Measurements from ENCODE around the gene OCIAD1. TPM values are rescaled to one million over a fixed set of nuclear protein-coding genes. Genes with fewer than 3 reads are reported as not detected.
"Not testable (repeated sequence)": the region's sequence is repeated elsewhere in the genome, so short reads cannot be mapped to it uniquely, and the experiment has no call there.

The OCIAD1 gene
- total RNA-seq, 4 donors from 2014 or later = 73.7 to 95.8 (median 78.9) TPM

DNA sequence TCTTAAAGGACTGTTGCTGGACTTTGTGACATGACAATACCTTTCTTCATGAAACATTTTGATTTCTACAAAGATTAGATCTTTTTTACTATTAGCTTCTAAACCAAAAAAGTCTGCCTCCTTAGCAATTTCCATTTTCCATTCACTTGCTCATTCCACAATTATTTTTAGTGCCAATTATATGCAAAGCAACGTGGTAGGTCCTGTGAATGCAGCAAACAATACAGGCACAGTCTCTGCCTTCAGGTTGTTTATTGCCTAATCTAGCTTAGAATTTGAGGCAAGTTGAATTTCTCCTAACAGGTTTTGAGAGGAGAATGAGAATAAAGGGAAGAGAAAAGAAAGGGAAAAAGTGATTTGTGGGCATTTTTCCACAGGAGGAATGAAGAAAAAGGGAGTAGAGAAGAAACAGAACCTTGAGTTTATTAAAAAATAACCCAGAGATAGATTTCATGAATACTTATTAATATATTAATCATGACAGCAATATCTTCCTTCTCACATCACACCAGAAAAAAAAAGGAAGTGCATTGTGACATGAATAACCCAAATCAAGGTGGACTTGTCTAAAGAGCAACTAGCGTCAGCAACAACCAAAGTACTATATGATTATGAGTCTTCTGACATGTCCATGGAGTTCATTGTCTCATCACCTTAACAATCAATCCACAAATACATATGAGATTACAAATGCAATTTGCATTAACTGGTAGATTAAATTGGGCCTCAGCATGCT lies 34.5 kb upstream of the OCIAD1 start:
- WGBS = 89% methylated on average over 2 of the region's 2 CpGs
- peaks cover 0 to 13% (median 10%) of the 10 kb centered on the region in 4 donors for H3K4me1 ChIP-seq
- no peaks in the 10 kb centered on the region for H3K9me3 ChIP-seq
- no peak for DNase-seq (ENCODE audit: extremely low spot score)
- intact Hi-C loops (cut with DNase I) = no loop called here
- no peaks in the 10 kb centered on the region for H3K27me3 ChIP-seq
- no peak overlapping the region for H3K27ac ChIP-seq (replicated peaks in 1 of 4)
- H3K36me3 ChIP-seq = no peaks in the 10 kb centered on the region
- TF ChIP-seq, protein P1, sequence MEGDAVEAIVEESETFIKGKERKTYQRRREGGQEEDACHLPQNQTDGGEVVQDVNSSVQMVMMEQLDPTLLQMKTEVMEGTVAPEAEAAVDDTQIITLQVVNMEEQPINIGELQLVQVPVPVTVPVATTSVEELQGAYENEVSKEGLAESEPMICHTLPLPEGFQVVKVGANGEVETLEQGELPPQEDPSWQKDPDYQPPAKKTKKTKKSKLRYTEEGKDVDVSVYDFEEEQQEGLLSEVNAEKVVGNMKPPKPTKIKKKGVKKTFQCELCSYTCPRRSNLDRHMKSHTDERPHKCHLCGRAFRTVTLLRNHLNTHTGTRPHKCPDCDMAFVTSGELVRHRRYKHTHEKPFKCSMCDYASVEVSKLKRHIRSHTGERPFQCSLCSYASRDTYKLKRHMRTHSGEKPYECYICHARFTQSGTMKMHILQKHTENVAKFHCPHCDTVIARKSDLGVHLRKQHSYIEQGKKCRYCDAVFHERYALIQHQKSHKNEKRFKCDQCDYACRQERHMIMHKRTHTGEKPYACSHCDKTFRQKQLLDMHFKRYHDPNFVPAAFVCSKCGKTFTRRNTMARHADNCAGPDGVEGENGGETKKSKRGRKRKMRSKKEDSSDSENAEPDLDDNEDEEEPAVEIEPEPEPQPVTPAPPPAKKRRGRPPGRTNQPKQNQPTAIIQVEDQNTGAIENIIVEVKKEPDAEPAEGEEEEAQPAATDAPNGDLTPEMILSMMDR (IDR thresholded peaks at IDR 0.05) = no peak
- no peak for TF ChIP-seq POLR2AphosphoS5 (IDR thresholded peaks at IDR 0.05)
- no peak for TF ChIP-seq POLR2A (IDR thresholded peaks at IDR 0.05; ENCODE audit: low read depth)
- TF ChIP-seq EP300 (IDR thresholded peaks at IDR 0.05) = no peak
- no peak overlapping the region for H3K4me3 ChIP-seq

GRCh38 chr4:48796927-48797679 lies 33.8 kb upstream of the OCIAD1 start:
- TF ChIP-seq, protein P1 (IDR thresholded peaks at IDR 0.05) = no peak
- TF ChIP-seq POLR2AphosphoS5 (IDR thresholded peaks at IDR 0.05) (no peak), POLR2A (IDR thresholded peaks at IDR 0.05; ENCODE audit: low read depth) (no peak), EP300 (IDR thresholded peaks at IDR 0.05) (no peak)
- DNase-seq (ENCODE audit: extremely low spot score) = no peak
- H3K36me3 ChIP-seq = no peaks in the 10 kb centered on the region
- H3K27me3 ChIP-seq = no peaks in the 10 kb centered on the region
- no peak overlapping the region for H3K27ac ChIP-seq (replicated peaks in 1 of 4)
- peaks cover 0 to 20% (median 12%) of the 10 kb centered on the region in 4 donors for H3K4me1 ChIP-seq
- no peaks in the 10 kb centered on the region for H3K9me3 ChIP-seq
- WGBS = 69% methylated on average over 1 of the region's 1 CpG
- H3K4me3 ChIP-seq = no peak overlapping the region
- intact Hi-C loops (cut with DNase I) = no loop called here

DNA sequence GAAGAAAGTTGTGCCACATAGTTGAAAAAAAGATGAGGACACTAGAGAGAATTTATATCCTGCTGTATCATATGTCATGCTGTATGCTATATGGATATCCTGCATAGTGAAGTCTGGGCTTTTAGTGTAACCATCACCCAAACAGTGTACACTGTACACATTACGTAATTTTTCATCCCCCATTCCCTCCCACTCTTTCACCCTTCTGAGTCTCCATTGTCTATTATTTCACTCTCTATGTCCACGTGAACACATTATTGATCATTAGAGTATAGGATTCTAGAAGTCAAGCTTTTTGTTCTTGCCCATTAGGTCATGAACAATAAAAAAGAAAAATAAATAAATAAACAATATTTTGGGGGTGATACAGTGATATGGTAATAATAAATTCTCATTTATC lies 32.8 kb upstream of the OCIAD1 start:
- WGBS = 86% methylated on average over 2 of the region's 2 CpGs
- no peaks in the 10 kb centered on the region for H3K27me3 ChIP-seq
- peaks cover 0 to 16% (median 7%) of the 10 kb centered on the region in 4 donors for H3K4me1 ChIP-seq
- no peak overlapping the region for H3K4me3 ChIP-seq
- H3K9me3 ChIP-seq = no peaks in the 10 kb centered on the region
- no peak for TF ChIP-seq POLR2AphosphoS5 (IDR thresholded peaks at IDR 0.05)
- TF ChIP-seq POLR2A (IDR thresholded peaks at IDR 0.05; ENCODE audit: low read depth) = no peak
- no peak for TF ChIP-seq EP300 (IDR thresholded peaks at IDR 0.05)
- TF ChIP-seq, protein P1 (IDR thresholded peaks at IDR 0.05) = no peak
- no peak overlapping the region for H3K27ac ChIP-seq (replicated peaks in 1 of 4)
- H3K36me3 ChIP-seq = no peaks in the 10 kb centered on the region
- no peak for DNase-seq (ENCODE audit: extremely low spot score)
- intact Hi-C loops (cut with DNase I) = no loop called here

DNA sequence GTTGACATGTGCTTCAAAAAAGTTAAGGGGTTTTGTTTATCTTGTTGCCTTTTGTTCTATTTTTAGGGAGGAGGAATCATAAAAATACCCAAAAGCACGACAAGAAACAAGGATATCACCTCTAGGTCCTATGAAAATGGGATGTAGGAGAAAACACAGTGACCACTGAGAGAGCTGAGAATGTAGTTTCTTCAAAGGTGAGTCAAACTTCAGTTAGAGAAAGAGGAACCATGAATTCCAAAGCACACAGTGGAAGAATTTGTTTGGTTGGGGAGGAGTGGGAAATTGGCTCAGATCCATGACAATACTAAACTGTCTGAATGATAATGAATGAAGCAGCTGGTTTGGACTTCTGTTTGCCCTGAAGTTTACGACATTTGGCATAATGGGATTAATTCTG lies 31.7 kb upstream of the OCIAD1 start:
- TF ChIP-seq EP300 (IDR thresholded peaks at IDR 0.05) (no peak), POLR2AphosphoS5 (IDR thresholded peaks at IDR 0.05) (no peak), POLR2A (IDR thresholded peaks at IDR 0.05; ENCODE audit: low read depth) (no peak)
- TF ChIP-seq, protein P1 (IDR thresholded peaks at IDR 0.05) = no peak
- Histone ChIP-seq H3K9me3 (no peaks in the 10 kb centered on the region), H3K27ac (replicated peaks in 1 of 4) (no peak overlapping the region), H3K36me3 (no peaks in the 10 kb centered on the region), H3K4me1 (peaks cover 0 to 16% (median 7%) of the 10 kb centered on the region in 4 donors), H3K27me3 (no peaks in the 10 kb centered on the region), H3K4me3 (no peak overlapping the region)
- intact Hi-C loops (cut with DNase I) = no loop called here
- WGBS = 62% methylated on average over 2 of the region's 2 CpGs
- no peak for DNase-seq (ENCODE audit: extremely low spot score)

- WGBS = 92% methylated on average over 2 of the region's 2 CpGs
- intact Hi-C loops (cut with DNase I); H3K27ac ChIP-seq (replicated peaks in 1 of 4); H3K27me3 ChIP-seq; H3K36me3 ChIP-seq; H3K9me3 ChIP-seq; H3K4me3 ChIP-seq; DNase-seq (ENCODE audit: extremely low spot score): not testable (repeated sequence)
- peaks cover 0 to 16% (median 7%) of the 10 kb centered on the region in 4 donors for H3K4me1 ChIP-seq
Observed at GRCh38 chr4:48800155-48800554, 30.7 kb upstream of the OCIAD1 start.
